ENCODE measurements around the gene RIPK4.

DNA sequence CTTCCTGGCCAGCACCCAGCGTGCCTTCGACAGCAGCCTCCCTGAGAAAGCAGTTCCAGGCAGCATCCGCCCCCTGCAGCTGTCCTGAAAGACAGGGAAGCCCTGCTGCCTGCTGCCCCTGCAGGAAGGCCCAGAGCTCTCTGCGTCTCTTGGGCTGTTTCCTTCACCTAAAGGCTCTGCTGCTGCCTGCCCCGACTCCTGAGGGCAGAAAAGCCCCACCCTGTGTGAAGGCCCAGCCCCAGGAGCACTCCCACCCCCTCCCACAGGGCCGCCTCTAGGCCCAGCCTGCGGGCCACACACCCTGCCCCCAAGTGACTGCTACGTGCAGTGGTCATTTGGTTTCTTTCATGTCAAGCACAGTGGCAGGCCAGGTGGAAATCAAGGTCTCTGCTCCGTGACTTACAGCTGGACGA is 12.4 kb downstream of the RIPK4 start:
- TF ChIP-seq CTCF (IDR thresholded peaks at IDR 0.05), result no peak
- no peak for TF ChIP-seq ZFX (IDR thresholded peaks at IDR 0.05; ENCODE audit: borderline replicate concordance)

Data from 22Rv1 (cell line).